ENCODE measurements around the gene NOL4L.

NOL4L gene

GRCh38 chr20:32444474-32445220 is 140.5 kb downstream of the NOL4L start:
- no peak for DNase-seq (ENCODE audit: low spot score)

- DNase-seq (ENCODE audit: low spot score): no peak
These were observed 141.7 kb downstream of the NOL4L start for GRCh38 chr20:32443386-32443974.

- no peak for DNase-seq (ENCODE audit: low spot score)
These were observed 142.3 kb downstream of the NOL4L start for GRCh38 chr20:32442630-32443373.

GRCh38 chr20:32441638-32442037 is 143.5 kb downstream of the NOL4L start:
- no peak for DNase-seq (ENCODE audit: low spot score)

GRCh38 chr20:32440758-32441078 is 144.4 kb downstream of the NOL4L start:
- DNase-seq (ENCODE audit: low spot score): no peak

- no peak for DNase-seq (ENCODE audit: low spot score)
These were observed 144.9 kb downstream of the NOL4L start for GRCh38 chr20:32440069-32440757.

- no peak for DNase-seq (ENCODE audit: low spot score)
These were observed 145.9 kb downstream of the NOL4L start for GRCh38 chr20:32439132-32439829.

- DNase-seq (ENCODE audit: low spot score): no peak
These were observed 146.7 kb downstream of the NOL4L start for GRCh38 chr20:32438331-32438858.

GRCh38 chr20:32437391-32438074 is 147.6 kb downstream of the NOL4L start:
- no peak for DNase-seq (ENCODE audit: low spot score)

- no peak for DNase-seq (ENCODE audit: low spot score)
These were observed 148.2 kb downstream of the NOL4L start for GRCh38 chr20:32436968-32437367.

- DNase-seq (ENCODE audit: low spot score): no peak
These were observed 148.8 kb downstream of the NOL4L start for GRCh38 chr20:32436142-32436861.

GRCh38 chr20:32435449-32436107 is 149.6 kb downstream of the NOL4L start:
- no peak for DNase-seq (ENCODE audit: low spot score)

GRCh38 chr20:32434434-32434833 is 150.7 kb downstream of the NOL4L start:
- no peak for DNase-seq (ENCODE audit: low spot score)

- no peak for DNase-seq (ENCODE audit: low spot score)
These were observed 151.7 kb downstream of the NOL4L start for GRCh38 chr20:32433311-32434021.

GRCh38 chr20:32432277-32432676 is 152.9 kb downstream of the NOL4L start:
- no peak for DNase-seq (ENCODE audit: low spot score)

GRCh38 chr20:32431457-32431856 is 153.7 kb downstream of the NOL4L start:
- DNase-seq (ENCODE audit: low spot score): no peak

- DNase-seq (ENCODE audit: low spot score): no peak
These were observed 155.3 kb downstream of the NOL4L start for GRCh38 chr20:32429745-32430360.

- no peak for DNase-seq (ENCODE audit: low spot score)
These were observed 155.8 kb downstream of the NOL4L start for GRCh38 chr20:32429343-32429742.

GRCh38 chr20:32427996-32428395 is 157.1 kb downstream of the NOL4L start:
- no peak for DNase-seq (ENCODE audit: low spot score)
